GM12878 (cell line): ENCODE results near the gene RTN4R. TPM values are rescaled to one million over a fixed set of nuclear protein-coding genes. Genes with fewer than 3 reads are reported as not detected.

Experiments used
- ATAC-seq: fragments of 200-7000 bp; cut with Tn5 transposase; 3 replicates; pipeline ENCODE4 v1.9.1; 2020; ENCODE audit warnings: mild to moderate bottlenecking, moderate library complexity
- BruUV-seq: library from RNA; stranded (reverse); fragments of 400-500 nt; replicated peaks from 2 replicates; lab custom pipeline; 2021; lab: Mats Ljungman, UMichigan
- CTCF ChIA-PET: fragments of 300-600 bp; sonication (Branson Sonifier 250); formaldehyde crosslinking; extraction: SDS; loops from one replicate; lab custom pipeline; 2021; ENCODE audit warnings: inconsistent platforms; lab: Yijun Ruan, JAX
- POLR2A ChIA-PET: fragments of 350-600 bp; formaldehyde crosslinking; extraction: SDS; loops from one replicate; lab custom pipeline; 2021; ENCODE audit warnings: inconsistent platforms; lab: Charles Lee
- RAD21 ChIA-PET: fragments of 300-600 bp; sonication (Branson Sonifier 250); formaldehyde crosslinking; loops from one replicate; lab custom pipeline; 2023; ENCODE audit warnings: antibody characterized with exemption; ENCODE audit not compliant: unreplicated experiment; lab: Charles Lee
- SMC1A ChIA-PET: fragments of 300-600 bp; sonication (Branson Sonifier 250); formaldehyde crosslinking; loops from one replicate; lab custom pipeline; 2023; ENCODE audit not compliant: unreplicated experiment, uncharacterized antibody; lab: Charles Lee
- DNase-seq: peaks from one replicate; pipeline ENCODE4 v3.0.0-alpha.2; 2011; ENCODE audit warnings: low read depth, low spot score
- FAIRE-seq: peaks from 3 replicates; lab custom pipeline; 2011; peaks lifted over from hg19 to GRCh38; lab: Jason Lieb, UNC
- H2AFZ ChIP-seq: 2 replicates; pipeline ENCODE4 v1.6.0; 2011; ENCODE audit warnings: low read depth, low read length, control low read depth; ENCODE audit not compliant: control insufficient read depth
- H3K27ac ChIP-seq: 2 replicates; pipeline ENCODE4 v1.5.1; 2011; ENCODE audit warnings: control low read depth; ENCODE audit not compliant: control insufficient read depth, insufficient read depth
- H3K27me3 ChIP-seq, 2 experiments: replicated peaks in 1 of 2; 2 replicates each; pipeline versions ENCODE4 v1.6.0 to v1.6.1; 2011; ENCODE audit warnings: low read length in 1 of 2; ENCODE audit not compliant: control insufficient read depth in 2 of 2, insufficient read depth in 2 of 2
- H3K36me3 ChIP-seq, 2 experiments: 2 replicates each; pipeline ENCODE4 v1.5.1; 2011; ENCODE audit warnings: low read length in 1 of 2; ENCODE audit not compliant: control insufficient read depth in 2 of 2, insufficient read depth in 2 of 2
- H3K4me1 ChIP-seq: 2 replicates; pipeline ENCODE4 v1.6.1; 2011; ENCODE audit warnings: mild to moderate bottlenecking, low read length, moderate library complexity, mixed read lengths; ENCODE audit not compliant: control insufficient read depth, insufficient read depth
- H3K4me2 ChIP-seq: 2 replicates; pipeline ENCODE4 v1.6.0; 2011; ENCODE audit warnings: control low read depth; ENCODE audit not compliant: control insufficient read depth, insufficient read depth
- H3K4me3 ChIP-seq: fragments of 200-600 bp; sonication (generic); 2 replicates; pipeline ENCODE4 v1.5.1; 2016
- H3K79me2 ChIP-seq: 2 replicates; pipeline ENCODE4 v1.6.0; 2011; ENCODE audit warnings: low read length; ENCODE audit not compliant: control insufficient read depth, insufficient read depth
- H3K9ac ChIP-seq: 2 replicates; pipeline ENCODE4 v1.8.0; 2011; ENCODE audit warnings: low read length, control low read depth, mixed read lengths; ENCODE audit not compliant: control insufficient read depth, insufficient read depth
- H3K9me3 ChIP-seq: replicated peaks from 3 replicates; pipeline ENCODE4 v1.5.1; 2011; ENCODE audit warnings: mild to moderate bottlenecking, low read length; ENCODE audit not compliant: control insufficient read depth, insufficient read depth
- H4K20me1 ChIP-seq: 2 replicates; pipeline ENCODE4 v1.6.0; 2011; ENCODE audit not compliant: control insufficient read depth, insufficient read depth
- HDGF ChIP-seq: fragments of 450-650 bp; IDR thresholded peaks from 2 replicates; pipeline ENCODE4 v1.6.1; 2016; ENCODE audit warnings: antibody characterized with exemption
- NFYB ChIP-seq: IDR thresholded peaks from 2 replicates; pipeline ENCODE4 v1.6.1; 2011; ENCODE audit warnings: low read depth, mild to moderate bottlenecking, low read length, improper control_type of control experiment, moderate library complexity; ENCODE audit not compliant: insufficient read depth
- RUNX3 ChIP-seq: IDR thresholded peaks from 2 replicates; pipeline ENCODE4 v1.6.1; 2012; ENCODE audit warnings: low read length, inconsistent platforms
- WGBS: methylation state at CpG from one replicate; pipeline ENCODE4 v1.1.6; 2016; ENCODE audit warnings: low lambda C conversion rate; ENCODE audit not compliant: insufficient replicate concordance, insufficient coverage; ENCODE audit errors: missing lambda C conversion rate; 5-methylcytosine and 5-hydroxymethylcytosine counted together
- in situ Hi-C: fragments of 300-500 bp; cut with MboI; formaldehyde crosslinking; loops from 9 replicates; pipeline ENCODE4 v1.14.3; 2018; ENCODE audit warnings: mixed read lengths
- intact Hi-C: fragments of 100-400 bp; cut with micrococcal nuclease; formaldehyde crosslinking; loops from one replicate; pipeline ENCODE4 v1.14.2; 2022; ENCODE audit not compliant: unreplicated experiment
- polyA plus RNA-seq, 11 experiments: library from polyadenylated mRNA; depleted of rRNA in 4 of 11; unstranded in 6 of 11; stranded (reverse) in 5 of 11; fragments of >200 nt; fragmentation: Nextera tagmentation in 4 of 11; fragmentation: Illumina TruSeq in 1 of 11; extraction: Ambion mirVana in 4 of 11; extraction: Trizol in 1 of 11; gene quantifications; 1 replicate in 1 of 11; 2 replicates in 10 of 11; pipeline versions ENCODE4 v1.2.1 to v1.2.3, GENCODE V29; 2011 to 2016; ENCODE audit warnings: inconsistent platforms in 2 of 11, missing spikeins in 2 of 11, low read depth in 1 of 11
- total RNA-seq, 4 experiments: library from RNA; depleted of rRNA in 3 of 4; stranded (reverse); fragments of >200 nt in 3 of 4; fragmentation: Illumina TruSeq in 1 of 4; extraction: Trizol in 1 of 4; gene quantifications; 2 replicates each; pipeline versions ENCODE4 v1.2.1 to v1.2.3, GENCODE V29; 2013 to 2021

The RTN4R gene
- total and polyA plus RNA-seq, 10 of the 15 experiments (the other 5 are each of a cell fraction or from before 2014, with no cell fraction given) = 0.03 to 1.0 (median 0.60) TPM; not detected in 2

DNA sequence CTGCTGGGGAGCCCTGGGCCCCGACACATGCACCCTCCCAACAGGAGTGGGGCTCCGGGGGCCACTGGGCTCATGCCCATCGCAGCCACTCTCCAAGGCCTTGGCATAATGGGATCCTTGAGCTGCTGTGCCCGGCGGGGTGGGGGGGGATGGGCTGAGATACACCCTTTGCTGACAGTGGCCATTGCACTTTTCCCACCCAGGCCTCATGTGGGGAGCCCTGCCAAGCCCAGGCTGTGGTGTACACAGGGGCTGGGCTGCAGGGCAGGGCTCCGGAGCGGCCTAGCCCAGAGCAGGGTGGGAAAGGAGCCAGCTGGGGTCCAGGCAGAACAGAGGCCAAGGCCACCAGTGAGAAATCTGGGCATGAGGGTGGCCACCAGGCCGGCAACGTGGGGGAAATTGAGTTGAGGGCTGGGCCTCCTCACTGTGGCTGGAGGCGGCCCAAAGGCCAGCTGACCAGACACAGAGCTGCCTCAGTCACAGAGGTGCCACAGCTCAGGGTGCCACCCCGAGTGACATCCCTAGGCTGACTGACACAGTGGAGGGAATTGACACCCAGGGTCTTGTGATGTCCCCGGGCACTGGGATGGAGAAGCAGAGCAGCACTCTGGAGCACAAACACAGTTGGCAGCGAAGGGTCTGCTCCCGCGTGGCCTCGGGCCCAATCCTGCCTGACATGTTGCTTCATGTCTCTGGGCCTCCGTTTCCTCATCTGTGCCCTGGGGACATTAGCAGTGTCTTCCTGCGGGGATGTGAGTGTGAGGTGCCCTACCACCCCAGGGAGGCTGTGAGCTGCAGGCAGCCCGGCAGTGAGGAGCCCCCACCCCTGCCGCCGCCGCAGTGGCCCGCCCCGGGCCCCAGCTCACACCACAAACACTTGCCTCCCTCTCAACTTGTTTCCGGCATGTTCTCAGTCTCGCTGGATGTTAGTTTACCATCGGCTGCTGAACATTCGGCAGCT, 30.4 kb downstream of the RTN4R start:
- Histone ChIP-seq H3K9ac (peak overlapping the region; percentile 9; the same call in 1 of the 2 replicates), H4K20me1 (no peaks in the 10 kb centered on the region), H3K4me3 (no peak overlapping the region), H3K4me2 (0 out of 2 replicates have a peak overlapping the region, but pooled peaks have one; percentile 17), H3K27me3 (no peaks in the 10 kb centered on the region; a peak in 2 of 4 replicates), H3K27ac (peak overlapping the region; percentile 44; the same call in 1 of the 2 replicates), H3K36me3 (no peaks in the 10 kb centered on the region), H3K79me2 (no peaks in the 10 kb centered on the region), H2AFZ (peak overlapping the region; percentile 22), H3K4me1 (peaks cover 10% of the 10 kb centered on the region), H3K9me3 (no peaks in the 10 kb centered on the region)
- TF ChIP-seq HDGF (no peak), RUNX3 (peak; percentile 36; the same call in 1 of the 2 replicates), NFYB (no peak)
- ChIA-PET CTCF (interaction anchor here (0.6 to 3.1 kb wide), 20 partner anchors 10 to 87 kb away, joined by 3 to 29 read pairs (median 4); no protein-coding TSS in a partner anchor), RAD21 (interaction anchor here (0.5 to 3.2 kb wide), 6 partner anchors 9 to 258 kb away, joined by 3 to 21 read pairs (median 6); partner anchors contain the start of gene KLHL22), POLR2A (interaction anchor here (0.6 kb wide), 1 partner anchor 1331 kb away, joined by 4 read pairs; no protein-coding TSS in a partner anchor), SMC1A (interaction anchor here (0.6 to 1.4 kb wide), 8 partner anchors 9 to 178 kb away, joined by 3 to 4 read pairs (median 3); no protein-coding TSS in a partner anchor)
- in situ Hi-C loops (no loop called here), intact Hi-C loops (loop anchor here (5.0 kb wide), 1 partner anchor 80 kb away; no protein-coding TSS in a partner anchor)
- no peak for FAIRE-seq
- DNase-seq = no peak
- ATAC-seq = no peak; the same call in 2 of the 3 replicates
- 26% methylated on average over 28 of the region's 28 CpGs for WGBS
- no TSS peak for BruUV-seq
